Mammary epithelial cell (primary cell): ENCODE data around the gene NRXN2.

Experiments used
- CTCF ChIP-seq, 2 donors: IDR thresholded peaks in 1 of 2; conservative IDR thresholded peaks in 1 of 2; 2 replicates each; pipeline ENCODE4 v1.5.1; 2011 to 2012; ENCODE audit warnings: inconsistent platforms in 2 of 2, low read length in 2 of 2, mild to moderate bottlenecking in 2 of 2, control low read depth in 1 of 2, low read depth in 1 of 2; ENCODE audit not compliant: insufficient read depth in 1 of 2; ENCODE audit errors: extremely low read depth in 1 of 2
- EZH2 ChIP-seq: IDR thresholded peaks from 2 replicates; pipeline ENCODE4 v1.6.1; 2012; ENCODE audit warnings: low read length, inconsistent platforms, borderline replicate concordance

- TF ChIP-seq CTCF (conservative IDR thresholded peaks at IDR 0.05 in 1 of 2, IDR thresholded peaks at IDR 0.05 in 1 of 2; ENCODE audit: extremely low read depth in 1 of 2, insufficient read depth in 1 of 2, low read depth in 1 of 2, low read length in 2 of 2) (no peak), EZH2 (no peak)
Measured at GRCh38 chr11:64770120-64770519, 47.1 kb upstream of the NRXN2 start.
